Right lung (tissue), 5 donors: Measurements from ENCODE around the gene MAP4K2. TPM values are rescaled to one million over a fixed set of nuclear protein-coding genes. Genes with fewer than 3 reads are reported as not detected.

Experiments used
- DNase-seq, 2 donors: peaks; one replicate each; pipeline ENCODE4 v3.0.0-alpha.2; 2013
- polyA plus RNA-seq, 5 donors: library from polyadenylated mRNA; unstranded; fragments of 120-200 nt; gene quantifications; one replicate each; pipeline versions ENCODE4 v1.2.1 to v1.2.3, GENCODE V29; 2013; ENCODE audit warnings: inconsistent platforms in 1 of 5, low replicate concordance in 1 of 5; ENCODE audit not compliant: insufficient read length in 5 of 5, insufficient read depth in 1 of 5

The MAP4K2 gene
- polyA plus RNA-seq, 5 donors: 31.6 to 46.6 (median 42.1) TPM

- no peak for DNase-seq
Measured at GRCh38 chr11:64814712-64815187, 11.7 kb upstream of the MAP4K2 start.

GRCh38 chr11:64813826-64814225, 10.8 kb upstream of the MAP4K2 start:
- DNase-seq: no peak

- no peak for DNase-seq
Measured at GRCh38 chr11:64810891-64811272, 7.9 kb upstream of the MAP4K2 start.

GRCh38 chr11:64810271-64810890, 7.4 kb upstream of the MAP4K2 start, which contains the start of gene MEN1:
Gene MEN1, minus strand, starts transcription at chr11:64810551. Its CDS starts 442 bp downstream, at chr11:64810109.
- DNase-seq: peak; percentile 92 to 93

- no peak for DNase-seq
Measured at GRCh38 chr11:64809781-64810241, 6.8 kb upstream of the MAP4K2 start.

- DNase-seq: no peak
Measured at GRCh38 chr11:64805481-64805880, 2.5 kb upstream of the MAP4K2 start.

GRCh38 chr11:64804346-64805210, 1.6 kb upstream of the MAP4K2 start:
- no peak for DNase-seq

- no peak for DNase-seq
Measured at GRCh38 chr11:64803846-64804345, 882 bp upstream of the MAP4K2 start.

GRCh38 chr11:64802370-64803157, 450 bp downstream of the MAP4K2 start:
- no peak for DNase-seq

GRCh38 chr11:64801561-64802369, 1.2 kb downstream of the MAP4K2 start:
- no peak for DNase-seq

- DNase-seq: no peak
Measured at GRCh38 chr11:64801158-64801464, 1.9 kb downstream of the MAP4K2 start.

GRCh38 chr11:64800303-64801157, 2.5 kb downstream of the MAP4K2 start:
- DNase-seq: no peak

GRCh38 chr11:64799623-64800302, 3.3 kb downstream of the MAP4K2 start:
- DNase-seq: no peak

- no peak for DNase-seq
Measured at GRCh38 chr11:64799256-64799622, 3.8 kb downstream of the MAP4K2 start.

GRCh38 chr11:64796757-64797541, 6.1 kb downstream of the MAP4K2 start:
- DNase-seq: no peak

GRCh38 chr11:64796047-64796756, 6.8 kb downstream of the MAP4K2 start:
- DNase-seq: no peak

GRCh38 chr11:64794526-64794925, 8.5 kb downstream of the MAP4K2 start:
- DNase-seq: no peak
